Measurements from ENCODE around the gene UNC45B. TPM values are rescaled to one million over a fixed set of nuclear protein-coding genes. Genes with fewer than 3 reads are reported as not detected.
A peak's percentile ranks its signal among the peaks of the same experiment; 100 is the strongest.
"Not testable (repeated sequence)": the region's sequence is repeated elsewhere in the genome, so short reads cannot be mapped to it uniquely, and the experiment has no call there.

Gene UNC45B
- total RNA-seq, 2 experiments from 2014 or later, result not detected

GRCh38 chr17:35175638-35176415 lies 28.2 kb downstream of the UNC45B start:
- Mint-ChIP-seq H3K9me3 (ENCODE audit: insufficient read depth) (no peaks in the 10 kb centered on the region), H3K4me1 (ENCODE audit: low read depth) (peaks cover 78% of the 10 kb centered on the region), H3K4me3 (no peak overlapping the region), H3K27me3 (ENCODE audit: low read depth) (no peaks in the 10 kb centered on the region), H3K27ac (no peak overlapping the region), H3K36me3 (ENCODE audit: low read depth) (peaks cover 13% of the 10 kb centered on the region)
- ChIA-PET CTCF (interaction anchor here (1.1 to 1.6 kb wide), 3 partner anchors 67 to 588 kb away, joined by 4 read pairs; partner anchors contain the start of gene SLFN5), POLR2A (interaction anchor here (0.5 to 2.4 kb wide), 3 partner anchors 65 to 96 kb away, joined by 3 to 13 read pairs (median 6); partner anchors contain the start of gene SLFN5)
- ATAC-seq (no peak), DNase-seq (no peak)

DNA sequence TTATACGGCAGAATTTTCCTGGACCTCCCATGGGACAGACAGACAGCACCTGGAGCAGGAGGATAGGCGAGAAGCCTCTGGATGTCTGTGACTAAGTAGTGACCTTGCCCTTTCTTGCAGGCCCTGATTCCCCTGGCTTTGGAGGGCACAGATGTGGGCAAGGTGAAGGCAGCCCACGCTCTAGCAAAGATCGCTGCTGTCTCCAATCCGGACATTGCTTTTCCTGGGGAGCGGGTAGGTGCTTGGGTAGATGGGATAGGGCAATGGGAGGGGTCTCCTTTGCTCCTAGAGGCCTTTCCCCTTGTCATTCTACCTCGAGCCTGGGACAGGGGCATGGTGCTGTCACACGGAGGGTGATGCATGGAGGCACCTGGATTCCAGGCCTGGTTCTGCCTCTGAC lies 29.3 kb downstream of the UNC45B start:
- Mint-ChIP-seq H3K4me3 (no peak overlapping the region), H3K9me3 (ENCODE audit: insufficient read depth) (no peaks in the 10 kb centered on the region), H3K4me1 (ENCODE audit: low read depth) (peaks cover 68% of the 10 kb centered on the region), H3K27me3 (ENCODE audit: low read depth) (no peaks in the 10 kb centered on the region), H3K36me3 (ENCODE audit: low read depth) (peaks cover 13% of the 10 kb centered on the region), H3K27ac (peak overlapping the region; percentile 92)
- ChIA-PET CTCF (no interaction called here), POLR2A (no interaction called here)
- no peak for ATAC-seq
- peak; percentile 17 for DNase-seq

DNA sequence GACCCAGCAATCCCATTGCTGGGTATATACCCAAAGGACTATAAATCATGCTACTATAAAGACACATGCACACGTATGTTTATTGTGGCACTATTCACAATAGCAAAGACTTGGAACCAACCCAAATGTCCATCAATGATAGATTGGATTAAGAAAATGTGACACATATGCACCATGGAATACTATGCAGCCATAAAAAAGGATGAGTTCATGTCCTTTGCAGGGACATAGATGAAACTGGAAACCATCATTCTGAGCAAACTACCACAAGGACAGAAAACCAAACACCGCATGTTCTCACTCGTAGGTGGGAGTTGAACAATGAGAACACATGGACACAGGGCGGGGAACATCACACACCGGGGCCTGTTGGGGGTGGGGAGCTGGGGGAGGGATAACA lies 31.8 kb downstream of the UNC45B start:
- ATAC-seq; H3K9me3 Mint-ChIP-seq (ENCODE audit: insufficient read depth); CTCF ChIA-PET; H3K27ac Mint-ChIP-seq; H3K27me3 Mint-ChIP-seq (ENCODE audit: low read depth); H3K4me3 Mint-ChIP-seq: not testable (repeated sequence)
- Mint-ChIP-seq H3K36me3 (ENCODE audit: low read depth) (peaks cover 13% of the 10 kb centered on the region), H3K4me1 (ENCODE audit: low read depth) (peaks cover 66% of the 10 kb centered on the region)
- POLR2A ChIA-PET, result interaction anchor here (0.9 kb wide), 1 partner anchor 35 kb away, joined by 3 read pairs; no protein-coding TSS in a partner anchor
- DNase-seq, result peak; percentile 8

DNA sequence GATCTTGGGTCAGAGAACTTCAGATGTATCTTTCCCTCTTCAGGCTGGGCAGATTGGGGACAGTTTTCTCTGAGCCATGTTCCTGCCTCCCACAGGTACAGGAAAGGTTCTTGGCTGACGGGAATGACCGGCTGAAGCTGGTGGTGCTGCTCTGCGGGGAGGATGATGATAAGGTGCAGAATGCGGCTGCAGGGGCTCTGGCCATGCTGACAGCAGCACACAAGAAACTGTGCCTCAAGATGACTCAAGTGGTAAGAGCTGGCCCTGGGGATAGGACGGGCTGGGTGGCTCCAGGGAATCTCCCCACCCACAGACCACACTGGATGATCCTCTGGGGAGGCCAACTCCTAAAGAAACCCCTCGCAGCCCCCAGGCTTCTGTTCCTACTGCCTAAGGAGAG lies 35.7 kb downstream of the UNC45B start:
- ChIA-PET CTCF (interaction anchor here (1.1 to 1.6 kb wide), 2 partner anchors 31 to 57 kb away, joined by 3 to 4 read pairs; no protein-coding TSS in a partner anchor), POLR2A (interaction anchor here (0.8 to 1.3 kb wide), 3 partner anchors 31 to 60 kb away, joined by 3 to 5 read pairs (median 5); partner anchors contain the start of gene SLFN5)
- H3K4me1 Mint-ChIP-seq (ENCODE audit: low read depth), result peaks cover 58% of the 10 kb centered on the region
- H3K27me3 Mint-ChIP-seq (ENCODE audit: low read depth), result no peaks in the 10 kb centered on the region
- no peak overlapping the region for H3K4me3 Mint-ChIP-seq
- ATAC-seq, result no peak
- H3K9me3 Mint-ChIP-seq (ENCODE audit: insufficient read depth), result no peaks in the 10 kb centered on the region
- no peak overlapping the region for H3K27ac Mint-ChIP-seq
- peaks cover 10% of the 10 kb centered on the region for H3K36me3 Mint-ChIP-seq (ENCODE audit: low read depth)
- peak; percentile 19 for DNase-seq

DNA sequence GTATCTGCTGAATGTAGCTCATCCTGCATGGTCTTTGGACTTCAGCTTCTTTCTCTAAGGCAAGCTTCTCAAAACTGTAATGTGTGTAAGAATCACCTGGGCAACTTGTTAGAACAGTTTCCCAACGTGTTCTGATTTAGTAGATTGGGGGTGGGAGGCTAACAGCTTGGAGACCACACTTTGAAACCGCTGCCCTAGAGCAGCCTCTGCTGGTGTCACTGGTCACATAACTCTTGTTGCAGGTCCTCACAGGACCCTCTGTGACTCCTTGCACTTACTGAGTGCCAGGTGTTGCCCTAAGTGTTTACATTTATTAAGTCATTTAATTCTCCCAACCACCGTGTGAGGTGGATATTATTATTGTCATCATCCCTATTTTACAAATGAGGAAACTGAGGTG lies 36.7 kb downstream of the UNC45B start:
- no peak for ATAC-seq
- Mint-ChIP-seq H3K4me3 (no peak overlapping the region), H3K9me3 (ENCODE audit: insufficient read depth) (no peaks in the 10 kb centered on the region), H3K4me1 (ENCODE audit: low read depth) (peaks cover 57% of the 10 kb centered on the region), H3K27me3 (ENCODE audit: low read depth) (no peaks in the 10 kb centered on the region), H3K36me3 (ENCODE audit: low read depth) (peaks cover 4% of the 10 kb centered on the region), H3K27ac (no peak overlapping the region)
- ChIA-PET POLR2A (interaction anchor here (0.5 to 1.3 kb wide), 3 partner anchors 45 to 347 kb away, joined by 3 to 5 read pairs (median 3); partner anchors contain the start of gene SLFN5), CTCF (interaction anchor here (1.1 kb wide), 1 partner anchor 30 kb away, joined by 3 read pairs; no protein-coding TSS in a partner anchor)
- DNase-seq, result peak; percentile 13

DNA sequence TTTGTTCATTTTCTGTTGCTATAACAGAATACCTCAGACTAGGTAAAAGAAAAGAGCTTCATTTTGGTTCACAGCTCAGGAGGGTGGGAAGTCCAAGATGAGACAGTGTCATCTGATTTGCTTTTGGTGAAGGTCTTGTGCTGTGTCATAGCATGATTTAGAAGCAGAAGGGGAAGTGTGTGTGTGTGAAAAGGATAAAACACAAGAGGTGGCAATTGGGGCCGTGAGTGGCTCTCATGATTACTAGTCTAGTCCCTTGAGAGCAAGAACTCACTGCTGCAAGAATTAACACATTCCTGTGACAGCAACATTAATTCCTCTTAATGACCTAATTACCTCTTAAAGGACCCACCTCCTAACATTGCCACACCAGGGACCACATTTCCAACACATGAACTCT lies 38.2 kb downstream of the UNC45B start:
- H3K27me3 Mint-ChIP-seq (ENCODE audit: low read depth), result no peaks in the 10 kb centered on the region
- POLR2A ChIA-PET, result interaction anchor here (0.7 to 1.7 kb wide), 3 partner anchors 28 to 57 kb away, joined by 4 to 7 read pairs (median 4); partner anchors contain the start of gene SLFN5
- H3K4me3 Mint-ChIP-seq, result no peak overlapping the region
- peaks cover 4% of the 10 kb centered on the region for H3K36me3 Mint-ChIP-seq (ENCODE audit: low read depth)
- H3K27ac Mint-ChIP-seq, result no peak overlapping the region
- H3K4me1 Mint-ChIP-seq (ENCODE audit: low read depth), result peaks cover 48% of the 10 kb centered on the region
- CTCF ChIA-PET, result no interaction called here
- H3K9me3 Mint-ChIP-seq (ENCODE audit: insufficient read depth), result no peaks in the 10 kb centered on the region
- no peak for ATAC-seq
- DNase-seq, result peak; percentile 12

GRCh38 chr17:35187481-35187880 lies 39.9 kb downstream of the UNC45B start:
- ChIA-PET POLR2A (interaction anchor here (0.6 to 3.8 kb wide), 5 partner anchors 9 to 347 kb away, joined by 3 to 38 read pairs (median 5); partner anchors contain the start of gene SLFN5), CTCF (interaction anchor here (0.6 to 1.5 kb wide), 4 partner anchors 19 to 55 kb away, joined by 3 to 7 read pairs (median 3); partner anchors contain the start of gene SLFN5)
- ATAC-seq (no peak), DNase-seq (peak; percentile 14)
- H3K27ac Mint-ChIP-seq, result no peak overlapping the region
- no peaks in the 10 kb centered on the region for H3K9me3 Mint-ChIP-seq (ENCODE audit: insufficient read depth)
- H3K4me1 Mint-ChIP-seq (ENCODE audit: low read depth), result peaks cover 51% of the 10 kb centered on the region
- H3K4me3 Mint-ChIP-seq, result no peak overlapping the region
- no peaks in the 10 kb centered on the region for H3K27me3 Mint-ChIP-seq (ENCODE audit: low read depth)
- peaks cover 9% of the 10 kb centered on the region for H3K36me3 Mint-ChIP-seq (ENCODE audit: low read depth)

DNA sequence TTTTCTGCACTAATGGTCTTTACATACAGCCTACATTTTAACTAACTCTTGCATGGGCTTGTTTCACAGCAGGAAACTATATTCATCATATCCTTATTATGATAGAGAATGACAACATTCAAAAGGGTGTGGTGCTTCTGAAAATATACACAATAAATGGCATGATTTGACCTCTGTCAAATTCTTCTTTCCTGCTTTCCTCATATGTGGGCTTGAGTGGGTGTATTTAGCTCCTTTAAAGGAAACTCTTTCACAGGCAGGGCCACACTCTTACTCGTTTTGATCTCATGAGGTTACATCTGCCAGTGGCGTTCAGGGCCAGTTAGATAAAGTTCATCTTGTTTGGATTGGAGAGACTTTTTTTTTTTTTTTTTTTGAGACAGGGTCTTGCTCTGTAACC lies 40.5 kb downstream of the UNC45B start:
- Mint-ChIP-seq H3K36me3 (ENCODE audit: low read depth) (peaks cover 11% of the 10 kb centered on the region), H3K4me1 (ENCODE audit: low read depth) (peaks cover 56% of the 10 kb centered on the region), H3K9me3 (ENCODE audit: insufficient read depth) (no peaks in the 10 kb centered on the region), H3K27ac (peak overlapping the region; percentile 78), H3K4me3 (peak overlapping the region; percentile 51), H3K27me3 (ENCODE audit: low read depth) (no peaks in the 10 kb centered on the region)
- ChIA-PET POLR2A (interaction anchor here (0.6 to 3.8 kb wide), 5 partner anchors 10 to 347 kb away, joined by 3 to 38 read pairs (median 5); partner anchors contain the start of gene SLFN5), CTCF (interaction anchor here (0.6 to 1.5 kb wide), 5 partner anchors 20 to 112 kb away, joined by 3 to 7 read pairs (median 3); partner anchors contain the start of gene SLFN5)
- DNase-seq (peak; percentile 23), ATAC-seq (peak; percentile 51)

- CTCF ChIA-PET, result interaction anchor here (0.6 to 2.8 kb wide), 2 partner anchors 9 to 52 kb away, joined by 3 to 9 read pairs; no protein-coding TSS in a partner anchor
These were observed 41.7 kb downstream of the UNC45B start for GRCh38 chr17:35189291-35189690.

DNA sequence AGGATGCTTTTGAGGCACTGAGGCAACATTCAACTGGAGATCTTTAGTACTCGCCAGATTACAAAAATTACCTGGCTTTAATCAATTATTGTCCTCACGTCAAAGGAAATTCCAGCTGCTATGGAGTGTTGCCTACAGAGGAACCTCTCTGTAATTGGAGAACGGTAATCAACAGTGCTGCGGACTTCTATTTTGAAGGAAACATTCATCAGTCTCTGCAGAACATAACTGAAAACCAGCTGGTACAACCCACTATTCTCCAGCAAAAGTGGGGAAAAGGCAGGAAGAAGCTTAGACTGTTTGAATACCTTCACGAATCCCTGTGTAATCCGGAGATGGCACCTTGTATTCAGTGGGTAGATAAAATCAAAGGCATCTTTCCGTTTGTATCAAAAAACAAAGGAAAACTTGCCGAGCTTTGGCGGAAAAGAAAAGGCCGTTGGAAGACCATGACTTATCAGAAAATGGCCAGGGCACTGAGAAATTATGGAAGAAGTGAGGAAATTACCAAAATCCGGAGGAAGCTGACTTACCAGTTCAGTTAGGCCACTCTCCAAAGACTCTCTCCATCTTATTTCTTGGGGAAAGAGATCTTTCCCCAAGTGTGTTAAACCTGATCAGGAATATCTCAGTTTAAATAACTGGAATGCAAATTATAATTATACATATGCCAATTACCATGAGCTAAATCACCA lies 43.5 kb downstream of the UNC45B start:
- H3K27ac Mint-ChIP-seq, result no peak overlapping the region
- no peaks in the 10 kb centered on the region for H3K27me3 Mint-ChIP-seq (ENCODE audit: low read depth)
- H3K36me3 Mint-ChIP-seq (ENCODE audit: low read depth), result peaks cover 12% of the 10 kb centered on the region
- no peak overlapping the region for H3K4me3 Mint-ChIP-seq
- ATAC-seq (no peak), DNase-seq (peak; percentile 13)
- CTCF ChIA-PET, result interaction anchor here (1.2 to 2.8 kb wide), 3 partner anchors 20 to 50 kb away, joined by 3 to 9 read pairs (median 6); no protein-coding TSS in a partner anchor
- peaks cover 49% of the 10 kb centered on the region for H3K4me1 Mint-ChIP-seq (ENCODE audit: low read depth)
- peaks cover 3% of the 10 kb centered on the region for H3K9me3 Mint-ChIP-seq (ENCODE audit: insufficient read depth)
- POLR2A ChIA-PET, result interaction anchor here (1.2 to 3.8 kb wide), 2 partner anchors 23 to 50 kb away, joined by 6 to 36 read pairs; partner anchors contain the start of gene SLFN5

More at GRCh38 chr17:35189291-35189690, 41.7 kb downstream of the UNC45B start:
- no peaks in the 10 kb centered on the region for H3K27me3 Mint-ChIP-seq (ENCODE audit: low read depth)
- no peak overlapping the region for H3K27ac Mint-ChIP-seq
- peak overlapping the region; percentile 58 for H3K4me3 Mint-ChIP-seq
- POLR2A ChIA-PET, result interaction anchor here (0.6 to 3.8 kb wide), 4 partner anchors 11 to 348 kb away, joined by 3 to 38 read pairs (median 20); partner anchors contain the start of genes SLFN12L and SLFN5
- peaks cover 55% of the 10 kb centered on the region for H3K4me1 Mint-ChIP-seq (ENCODE audit: low read depth)
- DNase-seq (peak; percentile 7), ATAC-seq (no peak)
- H3K36me3 Mint-ChIP-seq (ENCODE audit: low read depth), result peaks cover 11% of the 10 kb centered on the region
- no peaks in the 10 kb centered on the region for H3K9me3 Mint-ChIP-seq (ENCODE audit: insufficient read depth)

- CTCF ChIA-PET, result no interaction called here
These were observed 45.1 kb downstream of the UNC45B start for GRCh38 chr17:35192708-35193107.

More at GRCh38 chr17:35192708-35193107, 45.1 kb downstream of the UNC45B start:
- DNase-seq, result peak; percentile 21
- peak; percentile 44 for ATAC-seq
- Mint-ChIP-seq H3K4me1 (ENCODE audit: low read depth) (peaks cover 34% of the 10 kb centered on the region), H3K9me3 (ENCODE audit: insufficient read depth) (peaks cover 8% of the 10 kb centered on the region), H3K27ac (peak overlapping the region; percentile 54), H3K4me3 (no peak overlapping the region), H3K36me3 (ENCODE audit: low read depth) (peaks cover 15% of the 10 kb centered on the region), H3K27me3 (ENCODE audit: low read depth) (no peaks in the 10 kb centered on the region)
- POLR2A ChIA-PET, result interaction anchor here (1.4 kb wide), 1 partner anchor 21 kb away, joined by 5 read pairs; no protein-coding TSS in a partner anchor

Data from activated CD8-positive, alpha-beta T cell treated with anti-CD3 and anti-CD28 coated beads, Interleukin-2, amount 10 ng/mL, durations not matched to agents 7 days and 5 days (primary cell).